Testis (tissue), 2 donors: Measurements from ENCODE around the gene IQSEC3.

Experiments
- CTCF ChIP-seq, 3 experiments: fragments of 450-650 bp in 2 of 3; fragments of 200-600 bp in 1 of 3; sonication (generic) in 1 of 3; IDR thresholded peaks; one replicate each; pipeline ENCODE4 v1.5.1; 2016 to 2019; ENCODE audit warnings: antibody characterized with exemption in 3 of 3, mild to moderate bottlenecking in 2 of 3, moderate library complexity in 1 of 3
- POLR2A ChIP-seq: fragments of 450-650 bp; IDR thresholded peaks from one replicate; pipeline ENCODE4 v1.6.1; 2017; ENCODE audit warnings: antibody characterized with exemption, mild to moderate bottlenecking, moderate library complexity

DNA sequence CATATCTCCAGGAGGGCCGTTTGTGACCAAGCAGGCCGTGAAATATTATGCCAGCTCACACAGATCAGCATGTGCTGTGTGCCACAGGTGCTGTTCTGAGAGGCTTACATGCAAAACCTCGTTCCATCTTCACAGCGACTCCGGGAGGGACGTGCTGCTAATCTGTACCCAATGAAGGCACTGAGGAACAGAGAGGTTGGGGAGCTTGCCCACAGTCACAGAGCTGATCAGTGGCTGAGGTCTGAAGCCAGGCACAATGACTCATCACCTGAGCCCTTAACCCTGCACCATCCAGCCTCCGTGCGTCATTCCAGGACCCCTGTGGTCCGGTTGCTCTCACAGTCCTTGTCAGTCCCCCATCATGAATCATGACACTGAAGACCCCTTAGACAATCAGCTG lies 80.7 kb downstream of the IQSEC3 start:
- TF ChIP-seq CTCF (IDR thresholded peaks at IDR 0.05) (no peak), POLR2A (no peak)
